ENCODE results near the gene CD209.
"Not testable (repeated sequence)": the region's sequence is repeated elsewhere in the genome, so short reads cannot be mapped to it uniquely, and the experiment has no call there.

Gene CD209, protein sequence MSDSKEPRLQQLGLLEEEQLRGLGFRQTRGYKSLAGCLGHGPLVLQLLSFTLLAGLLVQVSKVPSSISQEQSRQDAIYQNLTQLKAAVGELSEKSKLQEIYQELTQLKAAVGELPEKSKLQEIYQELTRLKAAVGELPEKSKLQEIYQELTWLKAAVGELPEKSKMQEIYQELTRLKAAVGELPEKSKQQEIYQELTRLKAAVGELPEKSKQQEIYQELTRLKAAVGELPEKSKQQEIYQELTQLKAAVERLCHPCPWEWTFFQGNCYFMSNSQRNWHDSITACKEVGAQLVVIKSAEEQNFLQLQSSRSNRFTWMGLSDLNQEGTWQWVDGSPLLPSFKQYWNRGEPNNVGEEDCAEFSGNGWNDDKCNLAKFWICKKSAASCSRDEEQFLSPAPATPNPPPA

GRCh38 chr19:7746903-7747884 is at the start of gene CD209:
Gene CD209 (minus strand): TSS chr19:7747534. CDS start chr19:7747511, 23 bp downstream.
- H3K27ac ChIP-seq (ENCODE audit: low read depth, low read length): peak within 1 kb of the TSS; percentile 13
- H3K4me3 ChIP-seq (ENCODE audit: low read depth, low read length): no peak within 1 kb of the TSS; the same call in 1 of the 2 replicates
- H3K36me3 ChIP-seq (ENCODE audit: control insufficient read depth, insufficient read depth, low read length): no peaks in the 10 kb centered on the region
- peaks cover 13% of the 10 kb centered on the region for H3K4me1 ChIP-seq (ENCODE audit: control insufficient read depth, insufficient read depth, low read length)
- no peaks in the 10 kb centered on the region for H3K27me3 ChIP-seq (ENCODE audit: control insufficient read depth, insufficient read depth, low read length)
- no peaks in the 10 kb centered on the region for H3K9me3 ChIP-seq (ENCODE audit: control insufficient read depth, insufficient read depth, low read length)
- no peak within 1 kb of the TSS for H3K9ac ChIP-seq (ENCODE audit: low read depth, low read length)

- no peak overlapping the region for H3K9ac ChIP-seq (ENCODE audit: low read depth, low read length)
- H3K27ac ChIP-seq (ENCODE audit: low read depth, low read length): no peak overlapping the region
- no peak overlapping the region for H3K4me3 ChIP-seq (ENCODE audit: low read depth, low read length)
- 0 out of 2 replicates have a peak, but pooled peaks cover 3% of the 10 kb centered on the region for H3K9me3 ChIP-seq (ENCODE audit: control insufficient read depth, insufficient read depth, low read length)
- no peaks in the 10 kb centered on the region for H3K36me3 ChIP-seq (ENCODE audit: control insufficient read depth, insufficient read depth, low read length)
- peaks cover 15% of the 10 kb centered on the region for H3K4me1 ChIP-seq (ENCODE audit: control insufficient read depth, insufficient read depth, low read length)
- H3K27me3 ChIP-seq (ENCODE audit: control insufficient read depth, insufficient read depth, low read length): peaks cover 4% of the 10 kb centered on the region; the same call in 1 of the 2 replicates
Observed at GRCh38 chr19:7795555-7796161, 48.3 kb upstream of the CD209 start.

- Histone ChIP-seq H3K27me3 (ENCODE audit: control insufficient read depth, insufficient read depth, low read length) (peaks cover 14% of the 10 kb centered on the region), H3K4me3 (ENCODE audit: low read depth, low read length) (no peak overlapping the region), H3K36me3 (ENCODE audit: control insufficient read depth, insufficient read depth, low read length) (no peaks in the 10 kb centered on the region), H3K9ac (ENCODE audit: low read depth, low read length) (no peak overlapping the region), H3K9me3 (ENCODE audit: control insufficient read depth, insufficient read depth, low read length) (0 out of 2 replicates have a peak, but pooled peaks cover 3% of the 10 kb centered on the region), H3K4me1 (ENCODE audit: control insufficient read depth, insufficient read depth, low read length) (peaks cover 8% of the 10 kb centered on the region), H3K27ac (ENCODE audit: low read depth, low read length) (no peak overlapping the region)
Observed at GRCh38 chr19:7793493-7793892, 46.2 kb upstream of the CD209 start.

DNA sequence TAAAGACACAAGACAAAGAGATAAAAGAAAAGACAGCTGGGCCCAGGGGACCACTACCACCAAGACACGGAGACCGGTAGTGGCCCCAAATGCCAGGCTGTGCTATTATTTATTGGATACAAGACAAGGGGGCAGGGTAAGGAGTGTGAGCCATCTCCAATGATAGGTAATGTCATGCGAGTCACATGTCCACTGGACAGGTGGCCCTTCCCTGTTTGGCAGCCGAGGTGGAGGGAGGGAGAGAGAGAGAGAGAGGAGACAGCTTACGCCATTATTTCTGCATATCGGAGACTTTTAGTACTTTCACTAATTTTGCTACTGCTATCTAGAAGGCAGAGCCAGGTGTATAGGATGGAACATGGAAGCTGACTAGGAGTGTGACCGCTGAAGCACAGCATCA is 45.4 kb upstream of the CD209 start:
- not testable (repeated sequence) for H3K9ac ChIP-seq (ENCODE audit: low read depth, low read length); H3K9me3 ChIP-seq (ENCODE audit: control insufficient read depth, insufficient read depth, low read length); H3K27ac ChIP-seq (ENCODE audit: low read depth, low read length); H3K4me3 ChIP-seq (ENCODE audit: low read depth, low read length); H3K4me1 ChIP-seq (ENCODE audit: control insufficient read depth, insufficient read depth, low read length); H3K36me3 ChIP-seq (ENCODE audit: control insufficient read depth, insufficient read depth, low read length)
- peaks cover 22% of the 10 kb centered on the region for H3K27me3 ChIP-seq (ENCODE audit: control insufficient read depth, insufficient read depth, low read length)

- H3K27ac ChIP-seq (ENCODE audit: low read depth, low read length): no peak overlapping the region
- no peak overlapping the region for H3K4me3 ChIP-seq (ENCODE audit: low read depth, low read length)
- H3K4me1 ChIP-seq (ENCODE audit: control insufficient read depth, insufficient read depth, low read length): peaks cover 8% of the 10 kb centered on the region
- H3K36me3 ChIP-seq (ENCODE audit: control insufficient read depth, insufficient read depth, low read length): no peaks in the 10 kb centered on the region
- H3K27me3 ChIP-seq (ENCODE audit: control insufficient read depth, insufficient read depth, low read length): peaks cover 26% of the 10 kb centered on the region
- no peak overlapping the region for H3K9ac ChIP-seq (ENCODE audit: low read depth, low read length)
- 0 out of 2 replicates have a peak, but pooled peaks cover 3% of the 10 kb centered on the region for H3K9me3 ChIP-seq (ENCODE audit: control insufficient read depth, insufficient read depth, low read length)
Observed at GRCh38 chr19:7792281-7792680, 44.9 kb upstream of the CD209 start.

- no peaks in the 10 kb centered on the region for H3K36me3 ChIP-seq (ENCODE audit: control insufficient read depth, insufficient read depth, low read length)
- 0 out of 2 replicates have a peak, but pooled peaks cover 3% of the 10 kb centered on the region for H3K9me3 ChIP-seq (ENCODE audit: control insufficient read depth, insufficient read depth, low read length)
- H3K4me1 ChIP-seq (ENCODE audit: control insufficient read depth, insufficient read depth, low read length): peaks cover 8% of the 10 kb centered on the region
- H3K27ac ChIP-seq (ENCODE audit: low read depth, low read length): no peak overlapping the region
- peaks cover 36% of the 10 kb centered on the region for H3K27me3 ChIP-seq (ENCODE audit: control insufficient read depth, insufficient read depth, low read length)
- no peak overlapping the region for H3K9ac ChIP-seq (ENCODE audit: low read depth, low read length)
- no peak overlapping the region for H3K4me3 ChIP-seq (ENCODE audit: low read depth, low read length)
Observed at GRCh38 chr19:7790416-7790815, 43.1 kb upstream of the CD209 start.

DNA sequence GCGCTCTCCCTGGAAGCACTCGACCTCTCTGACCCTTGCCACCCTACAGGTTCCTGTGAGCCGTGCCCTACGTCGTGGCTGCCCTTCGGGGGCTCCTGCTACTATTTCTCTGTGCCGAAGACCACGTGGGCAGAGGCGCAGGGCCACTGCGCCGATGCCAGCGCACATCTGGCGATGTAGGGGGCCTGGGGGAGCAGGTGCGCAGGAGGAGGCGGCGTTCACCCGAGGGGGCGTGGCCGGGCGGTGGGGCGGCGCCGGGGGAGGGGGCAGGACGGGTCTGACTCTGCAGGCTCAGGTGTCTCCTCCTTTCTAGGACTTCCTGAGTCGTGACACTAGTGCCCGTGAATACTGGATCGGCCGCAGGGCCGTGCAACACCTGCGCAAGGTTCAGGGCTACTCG is 42.1 kb upstream of the CD209 start:
- Histone ChIP-seq H3K27ac (ENCODE audit: low read depth, low read length) (no peak overlapping the region), H3K9me3 (ENCODE audit: control insufficient read depth, insufficient read depth, low read length) (0 out of 2 replicates have a peak, but pooled peaks cover 3% of the 10 kb centered on the region), H3K9ac (ENCODE audit: low read depth, low read length) (no peak overlapping the region), H3K36me3 (ENCODE audit: control insufficient read depth, insufficient read depth, low read length) (no peaks in the 10 kb centered on the region), H3K27me3 (ENCODE audit: control insufficient read depth, insufficient read depth, low read length) (peaks cover 39% of the 10 kb centered on the region), H3K4me3 (ENCODE audit: low read depth, low read length) (peak overlapping the region; percentile 58), H3K4me1 (ENCODE audit: control insufficient read depth, insufficient read depth, low read length) (peaks cover 8% of the 10 kb centered on the region)

DNA sequence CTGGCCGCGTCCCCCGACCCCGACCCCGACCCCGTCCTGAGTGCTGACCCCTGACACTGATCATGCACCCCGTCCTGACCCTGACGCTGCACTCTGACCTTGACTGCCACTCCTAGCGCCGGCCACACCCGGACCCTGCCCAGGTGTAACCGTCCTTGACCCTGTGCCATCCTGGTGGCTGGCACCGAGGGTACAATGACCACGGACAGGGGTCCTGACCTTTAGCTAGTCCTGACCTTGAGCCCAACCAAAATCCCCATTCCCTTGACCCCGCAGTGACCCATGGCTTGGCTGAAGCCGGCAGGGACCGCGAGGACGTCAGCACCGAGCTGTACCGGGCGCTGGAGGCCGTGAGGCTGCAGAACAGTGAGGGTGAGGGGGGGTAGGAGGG is 41.6 kb upstream of the CD209 start:
- Histone ChIP-seq H3K27me3 (ENCODE audit: control insufficient read depth, insufficient read depth, low read length) (peaks cover 44% of the 10 kb centered on the region), H3K27ac (ENCODE audit: low read depth, low read length) (no peak overlapping the region), H3K36me3 (ENCODE audit: control insufficient read depth, insufficient read depth, low read length) (no peaks in the 10 kb centered on the region), H3K4me1 (ENCODE audit: control insufficient read depth, insufficient read depth, low read length) (peaks cover 8% of the 10 kb centered on the region), H3K4me3 (ENCODE audit: low read depth, low read length) (peak overlapping the region; percentile 58), H3K9me3 (ENCODE audit: control insufficient read depth, insufficient read depth, low read length) (0 out of 2 replicates have a peak, but pooled peaks cover 3% of the 10 kb centered on the region), H3K9ac (ENCODE audit: low read depth, low read length) (no peak overlapping the region)

- no peak overlapping the region for H3K9ac ChIP-seq (ENCODE audit: low read depth, low read length)
- H3K36me3 ChIP-seq (ENCODE audit: control insufficient read depth, insufficient read depth, low read length): no peaks in the 10 kb centered on the region
- H3K4me3 ChIP-seq (ENCODE audit: low read depth, low read length): peak overlapping the region; percentile 58
- H3K4me1 ChIP-seq (ENCODE audit: control insufficient read depth, insufficient read depth, low read length): peaks cover 8% of the 10 kb centered on the region
- no peaks in the 10 kb centered on the region for H3K9me3 ChIP-seq (ENCODE audit: control insufficient read depth, insufficient read depth, low read length)
- no peak overlapping the region for H3K27ac ChIP-seq (ENCODE audit: low read depth, low read length)
- peaks cover 49% of the 10 kb centered on the region for H3K27me3 ChIP-seq (ENCODE audit: control insufficient read depth, insufficient read depth, low read length)
Observed at GRCh38 chr19:7788178-7788932, 41.0 kb upstream of the CD209 start.

DNA sequence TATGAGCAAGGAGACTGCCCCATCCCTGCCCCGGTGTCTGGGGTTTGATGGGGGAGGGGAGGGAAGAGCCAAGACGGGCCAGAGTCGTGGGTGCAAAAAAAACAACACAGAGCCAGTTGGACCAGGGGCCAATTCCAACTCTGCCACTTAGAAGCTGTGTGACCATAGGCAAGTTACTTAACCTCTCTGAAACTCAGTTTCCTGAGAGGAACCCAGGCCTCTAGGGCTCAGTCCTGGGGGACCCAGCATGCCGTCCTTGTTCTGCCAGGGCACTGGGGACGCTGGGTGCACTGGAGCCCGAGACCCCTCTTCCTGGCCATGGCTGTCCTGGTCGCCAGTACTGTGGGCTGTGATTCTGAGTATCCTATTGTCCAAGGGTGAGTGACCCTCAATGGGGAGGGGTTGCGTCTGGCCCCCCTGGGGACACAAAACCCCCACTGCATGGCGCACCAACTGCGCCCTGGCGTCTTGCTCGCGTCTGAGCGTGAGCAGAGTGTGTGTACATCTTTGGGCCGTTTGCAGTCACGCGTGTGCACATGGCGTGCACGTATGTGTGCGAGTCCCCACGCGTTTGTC is 40.4 kb upstream of the CD209 start:
- H3K9me3 ChIP-seq (ENCODE audit: control insufficient read depth, insufficient read depth, low read length): no peaks in the 10 kb centered on the region
- H3K27ac ChIP-seq (ENCODE audit: low read depth, low read length): no peak overlapping the region
- peaks cover 52% of the 10 kb centered on the region for H3K27me3 ChIP-seq (ENCODE audit: control insufficient read depth, insufficient read depth, low read length)
- no peak overlapping the region for H3K9ac ChIP-seq (ENCODE audit: low read depth, low read length)
- H3K36me3 ChIP-seq (ENCODE audit: control insufficient read depth, insufficient read depth, low read length): no peaks in the 10 kb centered on the region
- peak overlapping the region; percentile 58 for H3K4me3 ChIP-seq (ENCODE audit: low read depth, low read length)
- peaks cover 8% of the 10 kb centered on the region for H3K4me1 ChIP-seq (ENCODE audit: control insufficient read depth, insufficient read depth, low read length)

Measured in HUES48 (cell line).